Stimulated activated CD8-positive, alpha-beta memory T cell treated with anti-CD3 and anti-CD28 coated beads, Interleukin-15, amount 100 ng/mL, for 24 hours (primary cell): Measurements from ENCODE around the gene DES.

Experiments used
- DNase-seq: peaks from one replicate; pipeline ENCODE4 v3.0.0-alpha.2; 2020; ENCODE audit warnings: low read depth

Gene DES

DNA sequence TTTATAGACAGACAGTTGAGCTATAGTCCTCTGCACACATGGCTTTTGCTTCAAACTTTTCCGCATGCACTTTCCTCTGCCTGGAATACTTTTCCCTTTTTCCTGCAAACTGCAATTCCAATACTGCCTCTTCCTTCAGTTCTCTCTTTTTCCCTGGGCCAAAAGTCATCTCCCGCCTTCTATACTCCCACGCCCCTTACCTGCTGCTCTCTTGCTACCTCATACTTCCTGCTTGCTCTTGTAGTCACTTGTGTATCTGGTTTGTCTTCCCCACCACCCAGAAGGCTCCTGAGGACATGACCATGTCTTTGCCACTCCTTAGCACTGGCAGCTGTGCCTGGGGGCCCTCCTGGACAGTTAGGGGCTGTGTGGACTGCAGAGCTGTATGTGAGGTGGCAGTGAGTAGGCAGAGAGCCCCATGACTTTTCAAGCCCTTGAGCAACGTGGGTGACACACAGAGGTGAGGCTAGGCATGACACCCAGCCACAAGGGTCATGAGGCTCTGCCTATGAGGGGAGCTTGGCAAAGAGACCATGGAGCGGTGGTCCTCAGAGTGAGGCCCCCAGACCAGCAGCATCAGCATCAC, 39.7 kb downstream of the DES start:
- DNase-seq = no peak

- DNase-seq = no peak
These were observed 40.8 kb downstream of the DES start for GRCh38 chr2:219458996-219459395.

DNA sequence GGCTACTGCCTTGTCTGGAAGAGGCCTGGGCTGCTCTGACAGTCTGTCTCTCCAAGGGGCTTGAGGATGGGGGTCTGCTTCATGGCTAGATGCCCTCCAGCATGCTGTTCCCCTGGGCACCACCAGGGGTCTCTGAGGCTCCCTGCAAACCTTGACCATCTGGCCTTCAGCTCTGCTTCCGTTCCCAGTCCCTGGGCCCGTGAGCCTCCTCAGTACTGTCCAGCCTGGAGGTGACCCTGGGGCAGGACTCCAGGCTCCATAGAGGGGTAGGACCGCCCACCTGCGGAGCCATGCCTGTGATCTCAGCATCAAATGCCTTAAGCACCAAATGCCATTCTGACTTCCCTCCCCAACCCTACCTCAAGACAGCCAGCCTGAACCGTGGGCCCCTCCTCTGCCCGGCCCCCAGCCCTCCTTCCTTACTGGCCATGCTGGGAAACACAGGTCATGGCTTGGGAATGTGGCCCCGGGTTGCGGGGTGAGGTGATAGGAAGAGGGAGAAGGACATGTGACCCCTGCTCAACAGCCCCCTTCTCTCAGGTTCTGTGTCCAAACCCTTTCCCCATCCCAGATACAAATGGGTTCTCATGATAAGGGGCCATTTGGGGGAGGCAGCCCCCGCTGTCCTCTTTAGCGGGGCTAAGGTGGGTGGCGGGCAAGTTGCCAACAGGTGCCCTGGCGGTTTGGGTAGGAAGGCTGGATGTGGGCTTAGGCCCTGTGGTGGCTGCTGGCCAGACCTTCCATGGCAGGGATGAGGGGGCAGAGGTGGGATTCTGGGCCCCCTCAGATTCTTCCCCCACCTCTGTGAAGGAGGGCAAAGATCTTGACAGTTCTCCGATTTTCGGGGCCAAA, 41.5 kb downstream of the DES start:
- no peak for DNase-seq

DNA sequence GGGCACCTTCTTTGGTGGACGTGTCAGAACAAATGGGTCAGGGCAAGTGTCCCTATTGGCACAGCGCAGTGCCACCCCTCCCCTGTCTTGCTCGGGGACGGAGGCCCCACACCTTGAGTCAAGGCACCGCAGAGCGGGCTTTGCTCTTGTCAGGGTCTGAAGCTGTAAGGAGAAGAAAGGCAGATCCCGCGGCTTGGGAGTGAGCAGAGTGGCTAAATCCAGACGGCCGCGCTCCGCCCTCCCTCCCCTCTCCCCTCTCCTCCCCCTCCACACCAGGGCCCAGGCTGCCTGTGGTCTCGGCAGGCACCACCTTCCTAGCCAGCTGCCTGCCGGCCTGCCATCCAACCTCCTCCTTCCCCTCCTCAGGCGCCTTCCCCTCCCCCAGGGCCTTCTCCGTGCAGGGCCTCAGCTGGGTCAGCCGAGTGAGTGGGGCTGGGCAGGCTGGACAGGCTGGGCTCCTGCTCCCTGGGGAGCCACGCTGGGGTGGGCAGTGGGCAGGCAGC, 42.3 kb downstream of the DES start:
- DNase-seq = no peak

DNA sequence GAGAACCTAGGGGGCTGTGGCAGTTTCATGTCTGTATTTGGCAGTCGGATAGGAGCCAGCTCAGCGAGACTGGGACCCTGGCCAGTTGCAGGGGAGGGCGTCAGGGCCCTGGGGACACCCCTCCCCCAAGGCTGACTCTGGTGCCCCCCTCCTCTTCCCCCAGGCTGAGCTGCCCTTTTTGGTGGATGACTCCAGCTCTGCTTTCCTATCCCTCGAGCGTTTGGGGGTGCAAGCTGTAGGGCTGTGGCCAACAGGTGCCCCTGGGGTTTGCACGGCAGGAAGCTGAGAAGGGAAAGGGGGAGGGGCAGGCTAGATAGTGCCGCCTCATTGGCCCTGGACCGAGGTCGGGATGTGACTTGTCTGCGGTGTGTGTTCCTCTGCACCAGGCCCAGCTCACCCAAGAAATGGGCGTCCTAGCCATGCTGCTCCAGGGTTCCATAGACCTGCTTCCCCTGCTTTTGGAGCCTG, 42.9 kb downstream of the DES start:
- no peak for DNase-seq

GRCh38 chr2:219461669-219462068, 43.5 kb downstream of the DES start:
- no peak for DNase-seq

- no peak for DNase-seq
These were observed 44.2 kb downstream of the DES start for GRCh38 chr2:219462349-219462748.

GRCh38 chr2:219464286-219465032, 46.3 kb downstream of the DES start:
- DNase-seq = no peak

GRCh38 chr2:219465659-219466561, 47.7 kb downstream of the DES start:
- DNase-seq = no peak

DNA sequence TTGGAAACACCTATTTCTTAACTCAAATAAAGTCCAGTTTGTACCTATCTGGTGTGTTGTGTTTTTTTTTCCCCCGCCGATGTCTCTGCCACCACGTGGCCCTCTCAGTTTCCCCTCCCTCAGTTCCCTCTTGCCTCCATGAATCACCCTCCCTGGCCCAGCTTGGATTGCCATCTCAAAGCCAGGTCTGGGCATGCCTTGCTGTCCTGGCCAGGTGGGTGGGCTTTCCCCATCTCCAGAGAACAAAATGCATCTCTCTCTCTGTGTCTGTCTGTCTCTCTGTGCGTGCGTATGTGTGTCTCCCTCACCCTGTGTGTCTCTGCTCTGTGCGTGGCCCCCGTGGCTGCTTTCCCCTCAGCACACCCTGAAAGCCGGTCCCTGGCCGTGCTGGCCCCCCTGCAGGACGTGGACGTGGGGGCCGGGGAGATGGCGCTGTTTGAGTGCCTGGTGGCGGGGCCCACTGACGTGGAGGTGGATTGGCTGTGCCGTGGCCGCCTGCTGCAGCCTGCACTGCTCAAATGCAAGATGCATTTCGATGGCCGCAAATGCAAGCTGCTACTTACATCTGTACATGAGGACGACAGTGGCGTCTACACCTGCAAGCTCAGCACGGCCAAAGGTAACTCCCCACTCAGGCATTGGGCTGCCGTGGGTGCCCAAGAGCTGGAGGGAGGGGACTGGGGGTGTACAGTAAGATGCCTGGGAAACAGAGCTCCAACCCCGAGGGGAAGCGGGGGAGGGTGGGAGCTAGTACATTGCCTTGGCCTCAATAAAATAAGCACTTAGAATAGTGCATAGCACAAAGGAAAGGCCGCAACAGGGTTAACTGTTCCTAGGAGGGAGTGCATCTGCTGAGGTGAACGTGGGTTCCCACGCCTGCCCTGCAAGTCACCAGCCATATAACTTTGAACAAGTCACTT, 48.9 kb downstream of the DES start:
- DNase-seq = no peak

- no peak for DNase-seq
These were observed 49.5 kb downstream of the DES start for GRCh38 chr2:219467736-219468075.

DNA sequence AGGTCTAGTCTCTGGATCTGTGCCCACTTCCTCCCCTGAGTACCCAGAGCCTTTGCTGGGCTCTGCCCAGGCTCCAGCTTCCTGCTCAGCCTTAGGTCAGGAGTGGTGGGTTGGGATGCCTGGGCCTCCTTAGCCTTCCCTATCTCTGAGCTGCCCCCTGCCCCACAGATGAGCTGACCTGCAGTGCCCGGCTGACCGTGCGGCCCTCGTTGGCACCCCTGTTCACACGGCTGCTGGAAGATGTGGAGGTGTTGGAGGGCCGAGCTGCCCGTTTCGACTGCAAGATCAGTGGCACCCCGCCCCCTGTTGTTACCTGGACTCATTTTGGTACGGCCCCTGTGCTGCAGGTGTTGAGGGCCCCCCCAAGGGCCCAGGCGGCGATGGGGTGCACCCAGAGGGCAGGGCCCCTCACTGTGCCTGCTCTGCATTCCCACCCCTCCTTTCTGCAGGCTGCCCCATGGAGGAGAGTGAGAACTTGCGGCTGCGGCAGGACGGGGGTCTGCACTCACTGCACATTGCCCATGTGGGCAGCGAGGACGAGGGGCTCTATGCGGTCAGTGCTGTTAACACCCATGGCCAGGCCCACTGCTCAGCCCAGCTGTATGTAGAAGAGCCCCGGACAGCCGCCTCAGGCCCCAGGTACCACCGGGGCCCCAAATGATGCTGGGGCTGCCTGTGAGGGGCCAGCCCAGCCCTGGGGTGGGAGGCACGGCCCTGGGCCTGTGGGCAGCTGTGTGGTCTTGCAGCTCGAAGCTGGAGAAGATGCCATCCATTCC, 50.4 kb downstream of the DES start:
- DNase-seq = no peak

DNA sequence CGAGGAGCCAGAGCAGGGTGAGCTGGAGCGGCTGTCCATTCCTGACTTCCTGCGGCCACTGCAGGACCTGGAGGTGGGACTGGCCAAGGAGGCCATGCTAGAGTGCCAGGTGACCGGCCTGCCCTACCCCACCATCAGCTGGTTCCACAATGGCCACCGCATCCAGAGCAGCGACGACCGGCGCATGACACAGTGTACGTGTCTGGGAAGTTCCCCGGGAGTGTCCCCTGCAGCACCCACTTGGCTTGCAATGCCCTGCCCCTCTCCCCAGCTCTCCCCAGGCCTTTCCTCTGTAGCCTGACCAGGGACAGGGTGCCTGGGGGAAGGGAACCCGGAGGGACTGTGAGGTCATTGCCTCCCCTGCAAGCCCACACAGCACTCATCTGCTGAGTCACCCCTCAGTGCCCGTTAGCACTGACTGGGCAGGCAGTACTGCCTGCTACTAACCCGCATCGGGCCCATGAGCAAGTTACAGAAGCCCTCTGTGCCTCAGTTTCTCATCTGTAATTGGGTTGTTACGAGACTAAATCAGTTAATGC, 51.1 kb downstream of the DES start:
- DNase-seq = no peak

DNA sequence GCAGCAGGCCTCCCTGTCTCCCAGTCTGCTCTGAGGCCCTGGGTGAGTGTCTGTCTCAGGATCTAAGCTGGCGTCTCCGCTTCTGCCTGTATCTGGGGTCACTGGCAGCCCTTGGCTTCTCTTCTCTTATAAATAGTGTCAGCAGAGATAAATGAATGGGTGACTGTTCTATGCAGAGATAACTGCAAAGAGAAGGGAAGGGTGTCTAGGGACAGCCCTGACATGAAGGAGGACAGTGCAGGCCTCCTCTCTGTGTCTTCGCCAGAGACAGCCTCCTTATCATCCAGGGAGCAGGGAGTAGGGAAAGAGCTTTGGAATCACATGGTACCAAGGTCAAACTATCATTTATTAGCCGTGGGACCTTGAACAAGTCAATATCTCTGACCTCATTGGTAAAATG, 52.3 kb downstream of the DES start:
- no peak for DNase-seq

GRCh38 chr2:219471476-219472371, 53.5 kb downstream of the DES start:
- DNase-seq = no peak

GRCh38 chr2:219472629-219473187, 54.5 kb downstream of the DES start:
- DNase-seq = no peak

- no peak for DNase-seq
These were observed 55.3 kb downstream of the DES start for GRCh38 chr2:219473511-219473910.
